NCI-H524 (cell line): ENCODE measurements around the gene DLG5.

Source experiments
- DNase-seq, 2 experiments: peaks; one replicate each; lab custom pipeline; 2025; lab: John Stamatoyannopoulos, UW

The DLG5 gene, protein sequence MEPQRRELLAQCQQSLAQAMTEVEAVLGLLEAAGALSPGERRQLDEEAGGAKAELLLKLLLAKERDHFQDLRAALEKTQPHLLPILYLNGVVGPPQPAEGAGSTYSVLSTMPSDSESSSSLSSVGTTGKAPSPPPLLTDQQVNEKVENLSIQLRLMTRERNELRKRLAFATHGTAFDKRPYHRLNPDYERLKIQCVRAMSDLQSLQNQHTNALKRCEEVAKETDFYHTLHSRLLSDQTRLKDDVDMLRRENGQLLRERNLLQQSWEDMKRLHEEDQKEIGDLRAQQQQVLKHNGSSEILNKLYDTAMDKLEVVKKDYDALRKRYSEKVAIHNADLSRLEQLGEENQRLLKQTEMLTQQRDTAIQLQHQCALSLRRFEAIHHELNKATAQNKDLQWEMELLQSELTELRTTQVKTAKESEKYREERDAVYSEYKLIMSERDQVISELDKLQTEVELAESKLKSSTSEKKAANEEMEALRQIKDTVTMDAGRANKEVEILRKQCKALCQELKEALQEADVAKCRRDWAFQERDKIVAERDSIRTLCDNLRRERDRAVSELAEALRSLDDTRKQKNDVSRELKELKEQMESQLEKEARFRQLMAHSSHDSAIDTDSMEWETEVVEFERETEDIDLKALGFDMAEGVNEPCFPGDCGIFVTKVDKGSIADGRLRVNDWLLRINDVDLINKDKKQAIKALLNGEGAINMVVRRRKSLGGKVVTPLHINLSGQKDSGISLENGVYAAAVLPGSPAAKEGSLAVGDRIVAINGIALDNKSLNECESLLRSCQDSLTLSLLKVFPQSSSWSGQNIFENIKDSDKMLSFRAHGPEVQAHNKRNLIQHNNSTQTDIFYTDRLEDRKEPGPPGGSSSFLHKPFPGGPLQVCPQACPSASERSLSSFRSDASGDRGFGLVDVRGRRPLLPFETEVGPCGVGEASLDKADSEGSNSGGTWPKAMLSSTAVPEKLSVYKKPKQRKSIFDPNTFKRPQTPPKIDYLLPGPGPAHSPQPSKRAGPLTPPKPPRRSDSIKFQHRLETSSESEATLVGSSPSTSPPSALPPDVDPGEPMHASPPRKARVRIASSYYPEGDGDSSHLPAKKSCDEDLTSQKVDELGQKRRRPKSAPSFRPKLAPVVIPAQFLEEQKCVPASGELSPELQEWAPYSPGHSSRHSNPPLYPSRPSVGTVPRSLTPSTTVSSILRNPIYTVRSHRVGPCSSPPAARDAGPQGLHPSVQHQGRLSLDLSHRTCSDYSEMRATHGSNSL (N-terminal part only)

GRCh38 chr10:77926566-77927401, at the start of gene DLG5:
Gene DLG5 (minus strand): TSS chr10:77926755. CDS start chr10:77926520, 235 bp downstream.
- DNase-seq, result peak in 1 of 2 experiments; percentile 18

DNA sequence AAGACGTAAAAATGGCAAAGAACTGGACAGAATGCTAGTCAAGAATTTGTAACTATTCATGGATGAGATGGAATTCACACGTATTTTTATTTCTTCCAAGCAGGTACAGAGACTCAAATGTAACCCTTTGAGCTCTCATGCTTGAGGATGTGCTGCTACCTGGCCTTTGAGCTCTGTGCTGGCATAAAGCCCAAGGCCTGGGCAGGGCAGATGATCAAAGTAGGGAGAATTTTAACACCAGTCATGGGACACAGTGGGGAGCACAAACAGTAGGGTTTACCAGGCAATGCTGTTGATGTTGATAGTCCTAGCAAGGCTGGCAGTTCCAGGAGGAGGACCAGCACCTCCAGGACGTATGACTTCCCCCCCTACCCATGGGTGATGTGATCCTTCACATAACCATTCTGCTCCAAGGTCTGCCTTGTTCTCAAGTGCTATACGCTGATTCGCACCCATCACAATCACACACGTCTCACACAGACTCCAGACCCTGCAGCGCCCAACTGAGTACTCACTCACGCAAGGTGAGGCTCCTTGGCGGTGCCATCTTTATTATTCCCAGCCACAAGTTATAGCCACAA, 48.6 kb upstream of the DLG5 start:
- no peak for DNase-seq

- peak in 1 of 2 experiments; percentile 8 for DNase-seq
Observed at GRCh38 chr10:77974396-77975074, 48.0 kb upstream of the DLG5 start.

DNA sequence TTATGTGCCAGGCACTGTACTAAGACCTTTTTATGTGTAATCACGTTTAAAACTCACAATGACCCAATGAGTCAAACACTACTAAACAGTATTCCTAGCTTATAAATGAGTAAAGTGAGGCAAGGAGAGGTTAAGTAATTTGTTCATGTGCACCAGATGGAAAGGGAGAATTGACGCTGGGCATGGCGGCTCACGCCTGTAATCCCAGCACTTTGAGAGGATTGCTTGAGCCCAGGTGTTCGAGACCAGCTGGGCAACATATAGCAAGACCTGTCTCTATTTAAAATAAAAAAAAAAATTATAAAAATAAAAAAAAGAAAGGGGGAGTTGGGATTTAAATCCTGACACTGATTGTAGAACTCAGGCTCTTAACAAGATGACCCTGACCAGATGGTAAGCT, 46.7 kb upstream of the DLG5 start:
- peak; percentile 43 to 78 for DNase-seq

GRCh38 chr10:77972148-77972547, 45.6 kb upstream of the DLG5 start:
- no peak for DNase-seq

GRCh38 chr10:77971804-77972144, 45.2 kb upstream of the DLG5 start:
- no peak for DNase-seq

DNA sequence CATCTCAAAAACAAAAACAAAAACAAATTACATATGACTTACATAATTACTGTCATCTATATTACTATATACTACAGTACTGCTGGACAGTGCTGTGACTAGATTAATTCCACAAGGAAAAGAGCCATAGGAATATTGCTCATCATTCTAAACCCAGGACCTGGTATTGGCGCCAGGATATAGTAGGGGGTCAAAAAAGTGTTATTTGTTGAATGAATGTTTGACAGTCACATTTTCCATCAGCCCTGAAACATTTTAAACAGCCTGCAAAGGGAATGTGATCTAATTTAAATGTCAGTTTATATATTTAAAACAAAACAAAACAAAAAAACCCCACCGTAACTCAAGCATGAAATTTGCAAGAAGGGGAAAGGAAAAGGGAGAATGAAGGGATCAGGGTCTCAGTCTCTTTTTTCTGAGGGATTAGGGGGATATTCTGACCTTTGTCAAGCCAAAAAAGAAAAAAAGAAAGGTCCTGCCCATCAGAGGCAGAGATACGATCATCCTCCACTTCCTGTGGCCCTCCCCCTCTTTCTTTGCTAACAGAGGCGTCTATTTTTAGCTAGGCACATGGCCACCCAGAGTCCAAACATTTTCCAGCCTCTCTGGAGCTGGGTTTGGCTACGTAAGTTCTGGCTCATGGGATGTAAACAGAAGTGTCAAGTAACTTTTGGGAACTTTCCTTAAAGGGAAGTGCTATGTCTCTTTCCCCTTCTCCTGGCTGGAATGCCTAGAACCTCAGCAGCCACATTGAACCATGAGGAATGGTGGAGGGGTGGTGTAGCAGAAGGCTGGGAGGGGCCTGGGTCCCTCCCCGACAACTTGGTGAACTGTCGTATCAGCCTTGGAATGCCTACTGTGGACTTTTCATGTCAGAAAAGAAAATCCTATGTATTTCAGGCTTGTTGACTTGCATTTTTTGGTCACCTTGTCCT, 44.6 kb upstream of the DLG5 start:
- DNase-seq, result no peak

DNA sequence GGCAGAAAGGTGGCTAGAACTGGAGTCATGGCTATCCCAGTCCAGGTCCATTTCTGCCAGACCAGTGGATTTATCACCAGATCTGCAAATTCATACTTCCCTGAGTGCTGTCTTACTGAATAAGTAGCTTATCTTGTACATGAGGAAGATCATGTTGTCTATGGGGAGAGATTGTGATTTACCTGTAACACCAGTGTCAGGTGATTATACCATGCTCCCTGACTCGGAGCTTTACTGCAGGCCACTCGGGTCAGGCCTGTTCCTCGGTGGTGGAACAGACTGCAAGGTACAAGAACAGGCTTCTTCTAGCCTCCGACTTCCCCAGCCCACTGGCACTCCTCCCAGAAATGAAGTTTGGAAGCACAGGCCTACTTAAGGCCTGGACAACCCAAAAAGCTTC, 42.6 kb upstream of the DLG5 start:
- DNase-seq, result no peak

- DNase-seq, result peak in 1 of 2 experiments; percentile 30
Observed at GRCh38 chr10:77967611-77968022, 41.1 kb upstream of the DLG5 start.

DNA sequence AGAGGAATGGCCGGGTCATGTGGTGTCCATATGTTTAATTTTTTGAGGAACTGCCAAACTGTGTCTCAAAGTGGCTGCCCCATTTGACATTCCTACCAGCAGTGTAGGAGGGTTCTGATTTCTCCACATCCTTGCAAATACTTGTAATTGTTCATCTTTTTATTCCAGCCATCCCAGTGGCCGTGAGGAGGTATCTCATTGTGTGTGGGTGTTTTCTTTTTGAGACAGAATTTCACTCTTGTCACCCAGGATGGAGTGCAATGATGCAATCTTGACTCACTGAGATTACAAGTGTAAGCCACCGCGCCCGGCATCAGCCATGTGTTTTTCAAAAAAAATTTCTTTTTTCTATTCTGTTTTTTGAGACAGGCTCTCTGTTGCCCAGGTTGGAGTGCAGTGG, 38.7 kb upstream of the DLG5 start:
- DNase-seq, result no peak

DNA sequence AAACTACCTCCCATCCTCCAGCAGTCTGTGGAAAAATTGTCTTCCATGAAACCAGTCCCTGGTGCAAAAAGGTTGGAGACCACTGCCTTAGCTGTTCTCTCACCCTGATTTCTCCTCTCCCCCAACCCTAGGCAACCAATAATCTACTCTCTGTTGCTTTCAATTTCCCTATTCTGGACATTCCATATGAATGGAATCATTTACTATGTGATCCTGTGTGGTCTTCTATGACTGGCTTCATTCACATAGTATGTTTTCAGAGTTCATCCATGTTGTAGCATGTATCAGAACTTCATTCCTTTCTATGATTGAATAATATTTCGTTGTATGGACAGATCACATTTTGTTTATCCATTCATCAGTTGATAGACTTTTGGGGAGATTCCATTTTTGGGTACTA, 38.3 kb upstream of the DLG5 start:
- DNase-seq, result no peak

- DNase-seq, result no peak
Observed at GRCh38 chr10:77963901-77964300, 37.3 kb upstream of the DLG5 start.

DNA sequence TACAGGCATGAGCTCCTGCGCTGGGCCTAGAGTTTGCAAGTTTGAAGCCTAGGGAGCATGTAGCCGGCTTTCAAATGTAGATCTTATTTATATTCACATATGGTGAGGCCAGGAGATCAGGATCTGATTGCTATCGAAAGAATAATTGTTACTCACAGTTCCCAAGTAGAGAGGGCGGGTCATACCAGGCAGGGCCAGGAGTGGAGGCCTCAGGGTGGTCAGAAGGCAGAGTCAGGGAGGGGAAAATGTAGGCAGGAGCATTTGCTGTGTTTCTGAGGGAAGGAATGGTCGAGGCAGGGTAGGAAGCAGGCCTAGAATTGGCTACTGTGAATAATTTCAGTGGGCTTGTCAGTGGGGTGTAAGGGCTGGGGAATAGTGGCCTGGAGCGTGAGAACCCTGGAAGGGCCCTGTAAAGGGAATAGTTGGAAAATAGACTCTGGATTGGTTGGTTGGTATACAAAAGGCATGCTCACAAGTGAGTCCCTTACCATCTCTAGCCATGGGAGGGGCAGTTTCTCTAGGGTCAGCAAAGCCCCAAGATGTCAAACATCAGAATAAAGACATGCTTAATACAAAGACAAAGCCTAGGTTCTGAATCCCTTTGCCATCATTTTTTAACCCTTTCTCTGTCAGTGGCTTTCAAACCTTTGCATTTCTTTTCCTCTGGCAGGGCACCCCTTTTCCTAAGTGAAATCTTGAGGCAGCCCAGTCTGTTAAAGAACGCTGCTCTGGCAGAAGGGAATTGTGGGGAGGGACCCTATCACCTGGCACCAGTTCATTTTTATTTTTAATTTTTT, 36.0 kb upstream of the DLG5 start:
- DNase-seq, result no peak

DNA sequence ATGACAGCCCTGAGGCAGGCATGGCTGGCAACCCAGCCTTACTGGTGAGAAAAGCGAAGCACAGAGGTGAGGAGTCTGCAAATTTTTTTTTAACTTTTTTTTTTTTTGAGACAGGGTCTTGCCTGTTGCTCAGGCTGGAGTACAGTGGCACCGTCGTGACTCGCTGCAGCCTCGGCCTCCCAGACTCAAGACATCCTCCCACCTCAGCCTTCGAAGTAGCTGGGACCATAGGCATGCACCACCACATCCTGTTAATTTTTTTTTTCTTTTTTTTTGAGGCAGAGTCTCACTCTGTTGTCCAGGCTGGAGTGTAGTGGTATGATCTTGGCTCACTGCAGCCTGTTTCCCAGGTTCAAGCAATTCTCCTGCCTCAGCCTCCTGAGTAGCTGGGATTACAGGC, 35.1 kb upstream of the DLG5 start:
- no peak for DNase-seq

DNA sequence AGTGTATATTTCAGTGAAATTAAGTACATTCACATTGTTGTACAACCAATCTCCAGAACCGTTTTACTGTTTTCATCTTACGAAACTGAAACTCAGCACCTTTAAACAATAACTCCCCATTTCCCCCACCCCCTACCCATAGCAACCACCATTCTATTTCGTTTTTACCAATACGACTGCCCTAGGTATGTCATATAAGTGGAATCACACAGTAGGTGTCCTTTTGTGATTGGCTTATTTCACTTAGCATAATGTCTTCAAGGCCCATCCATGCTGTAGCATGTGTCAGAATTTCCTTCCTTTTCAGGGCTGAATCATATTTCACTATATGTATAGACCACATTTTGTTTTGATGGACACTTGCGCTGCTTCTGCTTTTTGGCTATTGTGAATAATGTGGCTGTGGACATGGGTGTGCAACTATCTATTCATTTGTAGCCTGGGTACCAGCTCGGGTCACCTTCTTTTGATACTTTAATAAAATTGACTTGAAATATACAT, 34.3 kb upstream of the DLG5 start:
- DNase-seq, result no peak

DNA sequence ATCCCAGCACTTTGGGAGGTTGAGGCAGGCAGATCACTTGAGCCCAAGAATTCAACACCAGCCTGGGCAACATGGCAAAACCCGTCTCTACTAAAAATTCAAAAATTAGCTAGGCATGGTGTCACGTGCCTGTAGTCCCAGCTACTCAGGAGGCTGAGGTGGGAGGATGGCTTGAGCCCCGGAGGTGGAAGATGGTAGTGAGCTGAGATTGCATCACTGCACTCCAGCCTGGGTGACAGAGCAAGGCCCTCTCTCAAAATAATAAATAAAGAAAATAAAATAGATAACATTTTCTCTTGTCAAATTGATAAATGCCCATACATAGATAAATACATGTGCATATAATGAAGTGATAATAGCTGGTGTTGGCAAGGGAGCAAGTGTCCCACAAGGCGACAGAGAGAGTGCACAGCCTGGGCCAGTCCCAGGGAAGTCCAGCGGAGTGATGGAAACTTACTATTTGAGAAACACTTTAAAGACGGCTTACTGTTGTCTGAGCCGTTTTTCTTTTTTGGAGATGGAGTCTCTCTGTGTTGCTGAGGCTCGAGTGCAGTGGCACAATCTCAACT, 33.4 kb upstream of the DLG5 start:
- no peak for DNase-seq

- DNase-seq, result no peak
Observed at GRCh38 chr10:77959384-77959783, 32.8 kb upstream of the DLG5 start.

DNA sequence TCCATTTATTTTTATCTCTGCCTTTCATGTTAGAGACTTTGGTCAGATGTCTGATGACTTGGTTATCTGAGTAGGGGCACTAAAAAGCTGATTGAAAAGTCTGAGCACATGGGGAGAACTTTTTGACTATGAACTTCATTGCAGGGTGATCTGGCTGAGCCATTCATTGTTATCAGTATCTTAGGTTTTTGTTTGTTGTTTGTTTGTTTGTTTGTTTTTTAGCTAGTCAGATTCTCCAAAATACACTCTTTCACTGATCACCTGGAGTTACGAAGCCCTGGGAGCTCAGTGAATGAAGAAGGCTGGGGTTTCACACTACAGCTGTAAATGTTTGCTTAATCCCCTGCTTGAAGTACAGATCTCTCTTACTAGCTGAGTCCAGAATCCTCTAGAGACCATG, 28.6 kb upstream of the DLG5 start:
- DNase-seq, result peak in 1 of 2 experiments; percentile 5
